Astrocyte (in vitro differentiated cells and primary cell): Measurements from ENCODE around the gene PTCH1. TPM values are rescaled to one million over a fixed set of nuclear protein-coding genes. Genes with fewer than 3 reads are reported as not detected.

ENCODE experiments used
- DNase-seq: peaks from one replicate; pipeline ENCODE4 v3.0.0-alpha.2; 2010; ENCODE audit warnings: low read depth
- FAIRE-seq: peaks from 2 replicates; lab custom pipeline; 2011; peaks lifted over from hg19 to GRCh38; lab: Jason Lieb, UNC
- H2AFZ ChIP-seq: 2 replicates; pipeline ENCODE4 v1.6.0; 2012; ENCODE audit warnings: low read depth, low read length, inconsistent platforms
- H3K27ac ChIP-seq: 2 replicates; pipeline ENCODE4 v1.5.1; 2011; ENCODE audit warnings: low read depth, low read length, inconsistent platforms
- H3K27me3 ChIP-seq: 2 replicates; pipeline ENCODE4 v1.6.0; 2011; ENCODE audit warnings: low read length, inconsistent platforms; ENCODE audit not compliant: insufficient read depth
- H3K36me3 ChIP-seq: 2 replicates; pipeline ENCODE4 v1.5.1; 2011; ENCODE audit warnings: low read length, inconsistent platforms; ENCODE audit not compliant: insufficient read depth
- H3K4me1 ChIP-seq: 2 replicates; pipeline ENCODE4 v1.5.1; 2011; ENCODE audit warnings: low read length, inconsistent platforms; ENCODE audit not compliant: insufficient read depth
- H3K4me2 ChIP-seq: 2 replicates; pipeline ENCODE4 v1.6.0; 2012; ENCODE audit warnings: low read length, inconsistent platforms
- H3K4me3 ChIP-seq: 2 replicates; pipeline ENCODE4 v1.5.1; 2011; ENCODE audit warnings: low read depth, mild to moderate bottlenecking, low read length, inconsistent platforms; ENCODE audit not compliant: insufficient read depth
- H3K79me2 ChIP-seq: 2 replicates; pipeline ENCODE4 v1.6.0; 2012; ENCODE audit warnings: mild to moderate bottlenecking, low read length, inconsistent platforms; ENCODE audit not compliant: insufficient read depth
- H3K9ac ChIP-seq: 2 replicates; pipeline ENCODE4 v1.6.0; 2012; ENCODE audit warnings: mild to moderate bottlenecking, low read length, inconsistent platforms
- H3K9me3 ChIP-seq: 2 replicates; pipeline ENCODE4 v1.5.1; 2012; ENCODE audit warnings: low read depth, mild to moderate bottlenecking, low read length, inconsistent platforms; ENCODE audit not compliant: insufficient read depth
- H4K20me1 ChIP-seq: 2 replicates; pipeline ENCODE4 v1.6.0; 2012; ENCODE audit warnings: low read length, inconsistent platforms; ENCODE audit not compliant: insufficient read depth
- H3K27ac Mint-ChIP-seq: one replicate; pipeline ENCODE4 v1.8.0; 2021; ENCODE audit warnings: mild to moderate bottlenecking, mixed read lengths; ENCODE audit not compliant: unreplicated experiment
- H3K27me3 Mint-ChIP-seq: one replicate; pipeline ENCODE4 v1.8.0; 2021; ENCODE audit warnings: low read depth, mixed read lengths; ENCODE audit not compliant: unreplicated experiment
- H3K36me3 Mint-ChIP-seq: one replicate; pipeline ENCODE4 v1.8.0; 2021; ENCODE audit warnings: low read depth, mixed read lengths; ENCODE audit not compliant: unreplicated experiment
- H3K4me1 Mint-ChIP-seq: one replicate; pipeline ENCODE4 v1.8.0; 2021; ENCODE audit warnings: low read depth, mixed read lengths; ENCODE audit not compliant: unreplicated experiment
- H3K4me3 Mint-ChIP-seq: one replicate; pipeline ENCODE4 v1.8.0; 2021; ENCODE audit warnings: mild to moderate bottlenecking, moderate library complexity, mixed read lengths; ENCODE audit not compliant: unreplicated experiment
- H3K9me3 Mint-ChIP-seq: one replicate; pipeline ENCODE4 v1.8.0; 2021; ENCODE audit warnings: mild to moderate bottlenecking, mixed read lengths; ENCODE audit not compliant: unreplicated experiment
- CTCF ChIP-seq: IDR thresholded peaks from 2 replicates; pipeline ENCODE4 v1.5.1; 2011; ENCODE audit warnings: low read depth, mild to moderate bottlenecking, inconsistent platforms, low read length, moderate library complexity; ENCODE audit not compliant: insufficient read depth
- EZH2 ChIP-seq: IDR thresholded peaks from 2 replicates; pipeline ENCODE4 v1.6.1; 2012; ENCODE audit warnings: mild to moderate bottlenecking, low read length, inconsistent platforms; ENCODE audit not compliant: insufficient read depth
- total RNA-seq: library from RNA; stranded (reverse); gene quantifications from 2 replicates; pipeline ENCODE4 v1.2.1, GENCODE V29; 2021

PTCH1 gene
- total RNA-seq, 1 donor from 2014 or later: 21.3 TPM

- Histone ChIP-seq H3K36me3 (no peaks in the 10 kb centered on the region), H3K4me1 (peaks cover 13% of the 10 kb centered on the region), H3K27ac (no peak overlapping the region), H3K4me2 (peak overlapping the region; percentile 85), H3K79me2 (peaks cover 10% of the 10 kb centered on the region), H3K27me3 (peaks cover 13% of the 10 kb centered on the region), H3K4me3 (peak overlapping the region; percentile 55), H4K20me1 (peaks cover 32% of the 10 kb centered on the region), H3K9me3 (no peaks in the 10 kb centered on the region), H2AFZ (peak overlapping the region; percentile 90), H3K9ac (no peak overlapping the region)
- DNase-seq: peak; percentile 64
- H3K4me1 Mint-ChIP-seq: peaks cover 36% of the 10 kb centered on the region
- H3K36me3 Mint-ChIP-seq: peaks cover 7% of the 10 kb centered on the region
- no peak overlapping the region for H3K4me3 Mint-ChIP-seq
- H3K27me3 Mint-ChIP-seq: no peaks in the 10 kb centered on the region
- FAIRE-seq: no peak
- no peak for TF ChIP-seq CTCF
- no peak for TF ChIP-seq EZH2
- H3K27ac Mint-ChIP-seq: no peak overlapping the region
- H3K9me3 Mint-ChIP-seq: no peaks in the 10 kb centered on the region
Measured at GRCh38 chr9:95494416-95495371, 22.1 kb downstream of the PTCH1 start.

GRCh38 chr9:95494022-95494415, 22.8 kb downstream of the PTCH1 start:
- H3K27ac ChIP-seq: no peak overlapping the region
- H3K4me2 ChIP-seq: peak overlapping the region; percentile 85
- H3K27me3 ChIP-seq: peaks cover 13% of the 10 kb centered on the region
- peaks cover 29% of the 10 kb centered on the region for H4K20me1 ChIP-seq
- no peak overlapping the region for H3K27ac Mint-ChIP-seq
- peaks cover 34% of the 10 kb centered on the region for H3K4me1 Mint-ChIP-seq
- H3K4me1 ChIP-seq: peaks cover 13% of the 10 kb centered on the region
- TF ChIP-seq CTCF (no peak), EZH2 (no peak)
- H3K79me2 ChIP-seq: peaks cover 10% of the 10 kb centered on the region
- no peaks in the 10 kb centered on the region for H3K27me3 Mint-ChIP-seq
- peaks cover 7% of the 10 kb centered on the region for H3K36me3 Mint-ChIP-seq
- peak overlapping the region; percentile 55 for H3K4me3 ChIP-seq
- H3K9me3 ChIP-seq: no peaks in the 10 kb centered on the region
- no peak overlapping the region for H3K4me3 Mint-ChIP-seq
- FAIRE-seq (no peak), DNase-seq (no peak)
- no peaks in the 10 kb centered on the region for H3K36me3 ChIP-seq
- H2AFZ ChIP-seq: peak overlapping the region; percentile 90
- no peaks in the 10 kb centered on the region for H3K9me3 Mint-ChIP-seq
- no peak overlapping the region for H3K9ac ChIP-seq

GRCh38 chr9:95493402-95493801, 23.4 kb downstream of the PTCH1 start:
- H3K4me2 ChIP-seq: peak overlapping the region; percentile 85
- no peaks in the 10 kb centered on the region for H3K9me3 ChIP-seq
- H3K4me1 ChIP-seq: peaks cover 13% of the 10 kb centered on the region
- Mint-ChIP-seq H3K4me3 (no peak overlapping the region), H3K27ac (no peak overlapping the region), H3K27me3 (no peaks in the 10 kb centered on the region), H3K9me3 (no peaks in the 10 kb centered on the region), H3K36me3 (peaks cover 8% of the 10 kb centered on the region), H3K4me1 (peaks cover 35% of the 10 kb centered on the region)
- H3K79me2 ChIP-seq: peaks cover 10% of the 10 kb centered on the region
- FAIRE-seq (no peak), DNase-seq (no peak)
- no peak overlapping the region for H3K27ac ChIP-seq
- H3K9ac ChIP-seq: no peak overlapping the region
- peak overlapping the region; percentile 90 for H2AFZ ChIP-seq
- peaks cover 13% of the 10 kb centered on the region for H3K27me3 ChIP-seq
- H4K20me1 ChIP-seq: peaks cover 23% of the 10 kb centered on the region
- TF ChIP-seq CTCF (no peak), EZH2 (no peak)
- no peak overlapping the region for H3K4me3 ChIP-seq
- H3K36me3 ChIP-seq: no peaks in the 10 kb centered on the region
